Measurements from ENCODE around the gene PAX3.
"Not testable (repeated sequence)": the region's sequence is repeated elsewhere in the genome, so short reads cannot be mapped to it uniquely, and the experiment has no call there.

PAX3 gene

DNA sequence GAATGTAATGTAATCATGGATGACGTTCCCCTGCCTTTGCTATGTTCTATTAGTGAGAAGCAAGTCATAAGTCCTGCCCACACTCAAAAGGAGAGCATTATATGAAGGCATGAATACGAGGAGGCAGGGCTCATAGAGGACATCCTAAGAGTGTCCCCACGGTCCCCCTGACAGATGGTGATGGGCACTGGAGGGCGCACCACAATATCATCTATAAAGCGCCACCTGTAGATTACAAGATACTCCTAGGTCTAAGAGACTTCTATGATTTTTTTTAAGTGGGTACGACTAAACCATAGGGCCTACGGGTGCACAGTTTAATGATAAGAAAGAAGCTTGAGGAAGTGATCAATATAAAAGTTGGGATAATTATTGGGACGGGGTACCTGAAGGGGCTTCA is 131.0 kb downstream of the PAX3 start:
- Histone ChIP-seq H3K27ac (ENCODE audit: low read length) (no peak overlapping the region), H3K4me3 (ENCODE audit: low read depth in 1 of 2, low read length in 2 of 2) (no peak overlapping the region), H2AFZ (ENCODE audit: low read depth, low read length) (no peak overlapping the region), H3K4me2 (ENCODE audit: insufficient read depth, low read length) (no peak overlapping the region), H4K20me1 (ENCODE audit: insufficient read depth, low read length) (no peaks in the 10 kb centered on the region), H3K79me2 (ENCODE audit: insufficient read depth, low read length) (no peaks in the 10 kb centered on the region), H3K36me3 (ENCODE audit: insufficient read depth, low read length) (no peaks in the 10 kb centered on the region), H3K9ac (ENCODE audit: low read depth, low read length) (no peak overlapping the region), H3K27me3 (ENCODE audit: insufficient read depth, low read length, poor library complexity) (peaks cover 5% of the 10 kb centered on the region), H3K9me3 (ENCODE audit: insufficient read depth, low read length, severe bottlenecking) (no peaks in the 10 kb centered on the region), H3K4me1 (ENCODE audit: insufficient read depth, low read length) (no peaks in the 10 kb centered on the region)
- no peak for ATAC-seq (ENCODE audit: insufficient read depth, low read depth)
- TF ChIP-seq, protein P1, sequence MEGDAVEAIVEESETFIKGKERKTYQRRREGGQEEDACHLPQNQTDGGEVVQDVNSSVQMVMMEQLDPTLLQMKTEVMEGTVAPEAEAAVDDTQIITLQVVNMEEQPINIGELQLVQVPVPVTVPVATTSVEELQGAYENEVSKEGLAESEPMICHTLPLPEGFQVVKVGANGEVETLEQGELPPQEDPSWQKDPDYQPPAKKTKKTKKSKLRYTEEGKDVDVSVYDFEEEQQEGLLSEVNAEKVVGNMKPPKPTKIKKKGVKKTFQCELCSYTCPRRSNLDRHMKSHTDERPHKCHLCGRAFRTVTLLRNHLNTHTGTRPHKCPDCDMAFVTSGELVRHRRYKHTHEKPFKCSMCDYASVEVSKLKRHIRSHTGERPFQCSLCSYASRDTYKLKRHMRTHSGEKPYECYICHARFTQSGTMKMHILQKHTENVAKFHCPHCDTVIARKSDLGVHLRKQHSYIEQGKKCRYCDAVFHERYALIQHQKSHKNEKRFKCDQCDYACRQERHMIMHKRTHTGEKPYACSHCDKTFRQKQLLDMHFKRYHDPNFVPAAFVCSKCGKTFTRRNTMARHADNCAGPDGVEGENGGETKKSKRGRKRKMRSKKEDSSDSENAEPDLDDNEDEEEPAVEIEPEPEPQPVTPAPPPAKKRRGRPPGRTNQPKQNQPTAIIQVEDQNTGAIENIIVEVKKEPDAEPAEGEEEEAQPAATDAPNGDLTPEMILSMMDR (IDR thresholded peaks at IDR 0.05; ENCODE audit: borderline replicate concordance, extremely low read depth, low read length, poor library complexity, severe bottlenecking), result no peak
- TF ChIP-seq EZH2 (IDR thresholded peaks at IDR 0.05; ENCODE audit: borderline replicate concordance, low read depth, low read length, severe bottlenecking), result no peak
- DNase-seq, result no peak

DNA sequence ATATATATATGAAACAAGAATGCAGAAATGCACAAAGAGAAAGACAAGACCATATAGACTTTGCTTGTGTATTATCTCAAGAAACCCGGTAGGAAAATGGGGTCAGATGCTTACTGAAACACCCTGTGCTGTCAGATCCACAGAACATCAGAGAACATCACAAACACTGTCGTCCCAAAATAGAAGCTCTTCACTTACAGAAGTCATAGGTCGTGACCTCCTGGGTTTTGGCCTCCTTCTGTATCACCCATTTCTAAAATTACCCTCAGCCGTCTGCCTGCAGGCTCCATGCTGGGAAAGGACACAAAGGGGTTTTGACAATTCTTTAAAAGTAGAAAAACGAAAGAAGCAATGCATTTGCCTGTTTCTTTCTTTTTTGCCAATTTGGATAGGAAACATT is 137.9 kb downstream of the PAX3 start:
- TF ChIP-seq, protein P1 (IDR thresholded peaks at IDR 0.05; ENCODE audit: borderline replicate concordance, extremely low read depth, low read length, poor library complexity, severe bottlenecking), result no peak
- TF ChIP-seq EZH2 (IDR thresholded peaks at IDR 0.05; ENCODE audit: borderline replicate concordance, low read depth, low read length, severe bottlenecking), result no peak
- DNase-seq, result no peak

DNA sequence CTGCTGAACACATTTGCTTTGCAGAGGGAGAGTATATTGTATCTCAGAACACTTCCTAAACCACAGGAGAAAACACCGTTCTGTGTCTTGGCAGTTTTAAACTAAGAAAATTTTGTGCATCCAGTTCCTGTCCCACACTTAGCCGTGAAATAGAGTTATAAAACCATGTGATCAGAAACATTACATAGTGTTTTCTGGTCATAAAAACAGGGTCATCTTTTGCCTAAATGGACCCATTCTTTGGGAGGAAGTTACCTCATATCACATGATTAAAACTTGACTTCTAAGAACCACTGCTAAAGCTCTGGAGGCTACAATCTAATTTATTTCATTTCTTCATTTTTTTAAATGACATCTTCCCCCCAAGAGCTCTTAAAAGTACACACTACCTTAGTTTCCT is 138.7 kb downstream of the PAX3 start:
- H3K4me1 ChIP-seq (ENCODE audit: insufficient read depth, low read length), result no peaks in the 10 kb centered on the region
- no peak for ATAC-seq (ENCODE audit: insufficient read depth, low read depth)
- no peaks in the 10 kb centered on the region for H3K27me3 ChIP-seq (ENCODE audit: insufficient read depth, low read length, poor library complexity)
- H3K79me2 ChIP-seq (ENCODE audit: insufficient read depth, low read length), result no peaks in the 10 kb centered on the region
- TF ChIP-seq, protein P1 (IDR thresholded peaks at IDR 0.05; ENCODE audit: borderline replicate concordance, extremely low read depth, low read length, poor library complexity, severe bottlenecking), result no peak
- no peak for TF ChIP-seq EZH2 (IDR thresholded peaks at IDR 0.05; ENCODE audit: borderline replicate concordance, low read depth, low read length, severe bottlenecking)
- H3K27ac ChIP-seq (ENCODE audit: low read length), result no peak overlapping the region
- DNase-seq, result no peak
- no peak overlapping the region for H3K4me2 ChIP-seq (ENCODE audit: insufficient read depth, low read length)
- H3K36me3 ChIP-seq (ENCODE audit: insufficient read depth, low read length), result no peaks in the 10 kb centered on the region
- H3K9me3 ChIP-seq (ENCODE audit: insufficient read depth, low read length, severe bottlenecking), result no peaks in the 10 kb centered on the region
- no peak overlapping the region for H3K9ac ChIP-seq (ENCODE audit: low read depth, low read length)
- H3K4me3 ChIP-seq (ENCODE audit: low read depth in 1 of 2, low read length in 2 of 2), result no peak overlapping the region
- H2AFZ ChIP-seq (ENCODE audit: low read depth, low read length), result no peak overlapping the region
- no peaks in the 10 kb centered on the region for H4K20me1 ChIP-seq (ENCODE audit: insufficient read depth, low read length)

More for the DNA sequence above, 137.9 kb downstream of the PAX3 start:
- Histone ChIP-seq H3K27ac (ENCODE audit: low read length) (no peak overlapping the region), H3K27me3 (ENCODE audit: insufficient read depth, low read length, poor library complexity) (no peaks in the 10 kb centered on the region), H2AFZ (ENCODE audit: low read depth, low read length) (no peak overlapping the region), H3K36me3 (ENCODE audit: insufficient read depth, low read length) (no peaks in the 10 kb centered on the region), H3K4me2 (ENCODE audit: insufficient read depth, low read length) (no peak overlapping the region), H3K9me3 (ENCODE audit: insufficient read depth, low read length, severe bottlenecking) (no peaks in the 10 kb centered on the region), H3K9ac (ENCODE audit: low read depth, low read length) (no peak overlapping the region), H3K4me1 (ENCODE audit: insufficient read depth, low read length) (no peaks in the 10 kb centered on the region), H4K20me1 (ENCODE audit: insufficient read depth, low read length) (no peaks in the 10 kb centered on the region), H3K4me3 (ENCODE audit: low read depth in 1 of 2, low read length in 2 of 2) (no peak overlapping the region), H3K79me2 (ENCODE audit: insufficient read depth, low read length) (no peaks in the 10 kb centered on the region)
- no peak for ATAC-seq (ENCODE audit: insufficient read depth, low read depth)

DNA sequence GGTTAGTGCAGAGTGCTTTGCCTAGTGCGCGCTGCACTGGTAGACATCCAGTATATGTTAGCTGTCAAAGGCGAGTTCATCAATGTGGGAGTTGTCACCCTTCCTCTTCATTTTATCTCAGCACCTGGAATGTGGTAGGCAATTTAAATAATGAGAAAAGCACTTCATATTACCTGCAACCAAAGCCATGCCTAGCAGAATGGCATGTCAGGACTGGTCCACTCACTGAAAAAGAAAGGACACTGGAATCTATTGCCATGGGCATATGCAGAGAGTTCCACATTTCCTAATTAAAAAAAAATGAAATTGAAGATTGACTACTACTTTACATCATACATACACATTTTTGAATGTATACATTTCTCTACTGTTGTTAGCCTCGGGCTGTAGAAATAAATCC is 139.6 kb downstream of the PAX3 start:
- ATAC-seq (ENCODE audit: insufficient read depth, low read depth) (no peak), DNase-seq (no peak)
- Histone ChIP-seq H3K36me3 (ENCODE audit: insufficient read depth, low read length) (no peaks in the 10 kb centered on the region), H4K20me1 (ENCODE audit: insufficient read depth, low read length) (no peaks in the 10 kb centered on the region), H3K9me3 (ENCODE audit: insufficient read depth, low read length, severe bottlenecking) (no peaks in the 10 kb centered on the region), H3K9ac (ENCODE audit: low read depth, low read length) (no peak overlapping the region), H3K4me2 (ENCODE audit: insufficient read depth, low read length) (no peak overlapping the region), H3K79me2 (ENCODE audit: insufficient read depth, low read length) (no peaks in the 10 kb centered on the region), H2AFZ (ENCODE audit: low read depth, low read length) (no peak overlapping the region), H3K27ac (ENCODE audit: low read length) (no peak overlapping the region), H3K4me1 (ENCODE audit: insufficient read depth, low read length) (no peaks in the 10 kb centered on the region), H3K4me3 (ENCODE audit: low read depth in 1 of 2, low read length in 2 of 2) (no peak overlapping the region), H3K27me3 (ENCODE audit: insufficient read depth, low read length, poor library complexity) (no peaks in the 10 kb centered on the region)
- TF ChIP-seq EZH2 (IDR thresholded peaks at IDR 0.05; ENCODE audit: borderline replicate concordance, low read depth, low read length, severe bottlenecking), result no peak
- TF ChIP-seq, protein P1 (IDR thresholded peaks at IDR 0.05; ENCODE audit: borderline replicate concordance, extremely low read depth, low read length, poor library complexity, severe bottlenecking), result no peak

DNA sequence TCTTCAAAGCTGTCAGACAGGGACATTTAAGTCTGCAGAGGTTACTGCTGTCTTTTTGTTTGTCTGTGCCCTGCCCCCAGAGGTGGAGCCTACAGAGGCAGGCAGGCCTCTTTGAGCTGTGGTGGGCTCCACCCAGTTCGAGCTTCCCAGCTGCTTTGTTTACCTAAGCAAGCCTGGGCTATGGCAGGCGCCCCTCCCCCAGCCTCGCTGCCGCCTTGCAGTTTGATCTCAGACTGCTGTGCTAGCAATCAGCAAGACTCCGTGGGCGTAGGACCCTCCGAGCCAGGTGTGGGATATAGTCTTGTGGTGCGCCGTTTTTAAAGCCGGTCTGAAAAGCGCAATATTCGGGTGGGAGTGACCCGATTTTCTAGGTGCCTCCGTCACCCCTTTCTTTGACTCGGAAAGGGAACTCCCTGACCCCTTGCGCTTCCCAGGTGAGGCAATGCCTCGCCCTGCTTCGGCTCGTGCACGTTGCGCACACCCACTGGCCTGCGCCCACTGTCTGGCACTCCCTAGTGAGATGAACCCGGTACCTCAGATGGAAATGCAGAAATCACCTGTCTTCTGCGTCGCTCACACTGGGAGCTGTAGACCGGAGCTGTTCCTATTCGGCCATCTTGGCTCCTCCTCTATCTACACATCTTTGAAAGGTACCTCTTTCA is 143.7 kb downstream of the PAX3 start:
- H3K27me3 ChIP-seq (ENCODE audit: insufficient read depth, low read length, poor library complexity); H3K27ac ChIP-seq (ENCODE audit: low read length); H3K4me2 ChIP-seq (ENCODE audit: insufficient read depth, low read length); H3K9ac ChIP-seq (ENCODE audit: low read depth, low read length); H4K20me1 ChIP-seq (ENCODE audit: insufficient read depth, low read length); H3K79me2 ChIP-seq (ENCODE audit: insufficient read depth, low read length); DNase-seq; H2AFZ ChIP-seq (ENCODE audit: low read depth, low read length); ATAC-seq (ENCODE audit: insufficient read depth, low read depth); H3K9me3 ChIP-seq (ENCODE audit: insufficient read depth, low read length, severe bottlenecking); H3K4me3 ChIP-seq (ENCODE audit: low read depth in 1 of 2, low read length in 2 of 2); H3K4me1 ChIP-seq (ENCODE audit: insufficient read depth, low read length); H3K36me3 ChIP-seq (ENCODE audit: insufficient read depth, low read length): not testable (repeated sequence)
